DOHH2 (cell line): ENCODE results near the gene SLK.

Experiments used
- EZH2phosphoT487 ChIP-seq: fragments of 200-600 bp; sonication (generic); IDR thresholded peaks from 2 replicates; pipeline ENCODE4 v1.6.1; 2017; ENCODE audit warnings: borderline replicate concordance, mild to moderate bottlenecking, antibody characterized with exemption, low read length, moderate library complexity, mixed read lengths
- TF ChIP-seq, protein P1 (sequence below): fragments of 200-600 bp; sonication (generic); IDR thresholded peaks from one replicate; pipeline ENCODE4 v1.5.1; 2014; ENCODE audit warnings: antibody characterized with exemption, mild to moderate bottlenecking, low read depth, low read length; ENCODE audit not compliant: poor library complexity, severe bottlenecking

DNA sequence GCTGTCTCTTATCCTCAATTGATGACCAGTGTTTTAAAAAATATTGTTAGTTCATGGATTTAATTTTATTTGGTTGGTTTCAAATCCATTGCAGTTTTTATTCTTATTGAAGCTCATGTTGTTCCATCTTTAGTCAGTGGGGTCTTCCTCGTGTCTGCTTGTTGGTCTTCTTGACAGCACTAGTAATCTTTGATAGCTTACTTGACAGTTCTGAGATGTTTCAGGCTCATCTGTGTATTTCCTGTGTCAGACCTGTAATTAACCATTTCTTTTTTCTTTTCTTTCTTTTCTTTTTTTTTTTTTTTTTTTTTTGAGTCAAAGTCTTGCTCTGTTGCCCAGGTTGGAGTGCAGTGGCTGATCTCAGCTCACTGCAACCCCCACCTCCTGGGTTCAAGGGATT, 28.2 kb downstream of the SLK start:
- TF ChIP-seq, protein P1, sequence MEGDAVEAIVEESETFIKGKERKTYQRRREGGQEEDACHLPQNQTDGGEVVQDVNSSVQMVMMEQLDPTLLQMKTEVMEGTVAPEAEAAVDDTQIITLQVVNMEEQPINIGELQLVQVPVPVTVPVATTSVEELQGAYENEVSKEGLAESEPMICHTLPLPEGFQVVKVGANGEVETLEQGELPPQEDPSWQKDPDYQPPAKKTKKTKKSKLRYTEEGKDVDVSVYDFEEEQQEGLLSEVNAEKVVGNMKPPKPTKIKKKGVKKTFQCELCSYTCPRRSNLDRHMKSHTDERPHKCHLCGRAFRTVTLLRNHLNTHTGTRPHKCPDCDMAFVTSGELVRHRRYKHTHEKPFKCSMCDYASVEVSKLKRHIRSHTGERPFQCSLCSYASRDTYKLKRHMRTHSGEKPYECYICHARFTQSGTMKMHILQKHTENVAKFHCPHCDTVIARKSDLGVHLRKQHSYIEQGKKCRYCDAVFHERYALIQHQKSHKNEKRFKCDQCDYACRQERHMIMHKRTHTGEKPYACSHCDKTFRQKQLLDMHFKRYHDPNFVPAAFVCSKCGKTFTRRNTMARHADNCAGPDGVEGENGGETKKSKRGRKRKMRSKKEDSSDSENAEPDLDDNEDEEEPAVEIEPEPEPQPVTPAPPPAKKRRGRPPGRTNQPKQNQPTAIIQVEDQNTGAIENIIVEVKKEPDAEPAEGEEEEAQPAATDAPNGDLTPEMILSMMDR, result no peak
- TF ChIP-seq EZH2phosphoT487, result no peak
